H9 (cell line): Measurements from ENCODE around the gene RNF213. TPM values are rescaled to one million over a fixed set of nuclear protein-coding genes. Genes with fewer than 3 reads are reported as not detected.

ENCODE experiments used
- DNase-seq: peaks from one replicate; pipeline ENCODE4 v3.0.0-alpha.2; 2017
- H2AFZ ChIP-seq: one replicate; pipeline ENCODE4 v1.6.1; 2013; ENCODE audit warnings: mild to moderate bottlenecking, low read length, control low read depth, moderate library complexity
- H2AK5ac ChIP-seq: 2 replicates; pipeline ENCODE4 v1.6.1; 2013; ENCODE audit warnings: low read length, control low read depth, mixed read lengths; ENCODE audit not compliant: insufficient read length
- H2BK120ac ChIP-seq: one replicate; pipeline ENCODE4 v1.6.1; 2013; ENCODE audit warnings: low read depth, mild to moderate bottlenecking, low read length, control low read depth, inconsistent platforms; ENCODE audit not compliant: poor library complexity, severe bottlenecking
- H2BK12ac ChIP-seq: 2 replicates; pipeline ENCODE4 v1.6.1; 2013; ENCODE audit warnings: low read length, control low read depth, mixed read lengths, low read depth; ENCODE audit not compliant: insufficient read length
- H2BK15ac ChIP-seq: 2 replicates; pipeline ENCODE4 v1.6.1; 2013; ENCODE audit warnings: low read depth, low read length, control low read depth
- H2BK20ac ChIP-seq: one replicate; pipeline ENCODE4 v1.6.1; 2013; ENCODE audit warnings: low read depth, mild to moderate bottlenecking, low read length, control low read depth, inconsistent platforms; ENCODE audit not compliant: poor library complexity, severe bottlenecking
- H2BK5ac ChIP-seq: 2 replicates; pipeline ENCODE4 v1.6.1; 2013; ENCODE audit warnings: low read length, control low read depth, mixed read lengths; ENCODE audit not compliant: insufficient read length
- H3K14ac ChIP-seq: 2 replicates; pipeline ENCODE4 v1.6.1; 2013; ENCODE audit warnings: low read length, control low read depth; ENCODE audit not compliant: insufficient read depth
- H3K18ac ChIP-seq: 2 replicates; pipeline ENCODE4 v1.6.1; 2013; ENCODE audit warnings: low read depth, mild to moderate bottlenecking, mixed read lengths, low read length, control low read depth; ENCODE audit not compliant: insufficient read length
- H3K23ac ChIP-seq: 2 replicates; pipeline ENCODE4 v1.6.1; 2013; ENCODE audit warnings: low read length, control low read depth, mixed read lengths, low read depth; ENCODE audit not compliant: insufficient read length
- H3K23me2 ChIP-seq: 2 replicates; pipeline ENCODE4 v1.6.1; 2013; ENCODE audit warnings: low read depth, mild to moderate bottlenecking, mixed read lengths, low read length, control low read depth; ENCODE audit not compliant: insufficient read length, poor library complexity, severe bottlenecking
- H3K27ac ChIP-seq: 2 replicates; pipeline ENCODE4 v1.5.1; 2013; ENCODE audit warnings: low read length, control low read depth, mixed read lengths, low read depth; ENCODE audit not compliant: insufficient read length
- H3K27me3 ChIP-seq: 2 replicates; pipeline ENCODE4 v1.6.1; 2013; ENCODE audit warnings: low read length, control low read depth, inconsistent platforms; ENCODE audit not compliant: insufficient read depth
- H3K4ac ChIP-seq: 2 replicates; pipeline ENCODE4 v1.6.1; 2013; ENCODE audit warnings: low read depth, mild to moderate bottlenecking, control low read depth, inconsistent platforms, low read length, moderate library complexity
- H3K4me1 ChIP-seq: 2 replicates; pipeline ENCODE4 v1.6.1; 2013; ENCODE audit warnings: low read length, control low read depth, inconsistent platforms; ENCODE audit not compliant: insufficient read depth
- H3K4me2 ChIP-seq: 2 replicates; pipeline ENCODE4 v1.6.1; 2013; ENCODE audit warnings: low read length, control low read depth, mixed read lengths; ENCODE audit not compliant: insufficient read length, insufficient read depth
- H3K56ac ChIP-seq: 2 replicates; pipeline ENCODE4 v1.6.1; 2013; ENCODE audit warnings: low read depth, mild to moderate bottlenecking, mixed read lengths, low read length, control low read depth; ENCODE audit not compliant: insufficient read length
- H3K79me1 ChIP-seq: 2 replicates; pipeline ENCODE4 v1.6.1; 2013; ENCODE audit warnings: low read depth, mild to moderate bottlenecking, moderate library complexity, low read length, control low read depth, inconsistent platforms; ENCODE audit not compliant: insufficient read depth, poor library complexity, severe bottlenecking
- H3K79me2 ChIP-seq: 2 replicates; pipeline ENCODE4 v1.6.1; 2013; ENCODE audit warnings: low read length, control low read depth, inconsistent platforms; ENCODE audit not compliant: insufficient read depth
- H3K9ac ChIP-seq: 2 replicates; pipeline ENCODE4 v1.6.1; 2013; ENCODE audit warnings: low read length, control low read depth, mixed read lengths; ENCODE audit not compliant: insufficient read length; ENCODE audit errors: extremely low read depth
- H3K9me3 ChIP-seq: one replicate; pipeline ENCODE4 v1.6.1; 2013; ENCODE audit warnings: low read depth, low read length, inconsistent platforms; ENCODE audit not compliant: control insufficient read depth
- H3T11ph ChIP-seq: one replicate; pipeline ENCODE4 v1.6.1; 2013; ENCODE audit warnings: mild to moderate bottlenecking, low read length, control low read depth, inconsistent platforms
- H4K20me1 ChIP-seq: one replicate; pipeline ENCODE4 v1.6.1; 2013; ENCODE audit not compliant: control insufficient read depth, insufficient read length, insufficient read depth
- H4K5ac ChIP-seq: 2 replicates; pipeline ENCODE4 v1.6.1; 2013; ENCODE audit warnings: low read depth, mild to moderate bottlenecking, mixed read lengths, low read length, control low read depth; ENCODE audit not compliant: insufficient read length
- H4K8ac ChIP-seq: replicated peaks from 2 replicates; pipeline ENCODE4 v1.6.1; 2013; ENCODE audit warnings: low read length, control low read depth, mixed read lengths, low read depth; ENCODE audit not compliant: insufficient read length
- H4K91ac ChIP-seq: 2 replicates; pipeline ENCODE4 v1.6.1; 2013; ENCODE audit warnings: low read depth, mild to moderate bottlenecking, moderate library complexity, mixed read lengths, low read length, control low read depth; ENCODE audit not compliant: insufficient read length
- H3K27ac Mint-ChIP-seq, 3 experiments: 2 replicates in 2 of 3; 3 replicates in 1 of 3; pipeline ENCODE4 v1.8.0; 2020 to 2021; ENCODE audit warnings: mixed read lengths in 3 of 3, mild to moderate bottlenecking in 1 of 3, moderate library complexity in 1 of 3
- H3K27me3 Mint-ChIP-seq: 2 replicates; pipeline ENCODE4 v1.8.0; 2021; ENCODE audit warnings: low read depth, mild to moderate bottlenecking, moderate library complexity, mixed read lengths
- H3K36me3 Mint-ChIP-seq, 3 experiments: 2 replicates in 2 of 3; 3 replicates in 1 of 3; pipeline ENCODE4 v1.8.0; 2020 to 2021; ENCODE audit warnings: low read depth in 3 of 3, mixed read lengths in 3 of 3; ENCODE audit not compliant: insufficient read depth in 1 of 3
- H3K4me1 Mint-ChIP-seq, 2 experiments: 2 replicates each; pipeline ENCODE4 v1.8.0; 2020; ENCODE audit warnings: mixed read lengths in 2 of 2
- H3K4me3 Mint-ChIP-seq, 2 experiments: 2 replicates in 1 of 2; 3 replicates in 1 of 2; pipeline ENCODE4 v1.8.0; 2020 to 2021; ENCODE audit warnings: mild to moderate bottlenecking in 2 of 2, mixed read lengths in 2 of 2, moderate library complexity in 1 of 2
- H3K9me3 Mint-ChIP-seq, 2 experiments: 2 replicates in 1 of 2; 3 replicates in 1 of 2; pipeline ENCODE4 v1.8.0; 2020; ENCODE audit warnings: mild to moderate bottlenecking in 2 of 2, mixed read lengths in 2 of 2, moderate library complexity in 1 of 2
- CTCF ChIP-seq: fragments of 200-600 bp; sonication (generic); conservative IDR thresholded peaks from 3 replicates; pipeline ENCODE4 v1.8.0; 2021; ENCODE audit warnings: antibody characterized with exemption, mild to moderate bottlenecking
- WGBS: extraction: QIAGEN DNeasy Blood & Tissue Kit; methylation state at CpG from one replicate; pipeline ENCODE4 v1.1.7; 2013; ENCODE audit warnings: missing lambda C conversion rate, low lambda C conversion rate, mixed read lengths; ENCODE audit not compliant: insufficient read length; ENCODE audit errors: extremely low coverage; 5-methylcytosine and 5-hydroxymethylcytosine counted together
- total RNA-seq: library from RNA; stranded (reverse); gene quantifications from 2 replicates; pipeline ENCODE4 v1.2.1, GENCODE V29; 2021

The RNF213 gene
- total RNA-seq, 1 experiment from 2014 or later, result 34.3 TPM

- Mint-ChIP-seq H3K27me3 (no peaks in the 10 kb centered on the region; the same call in 1 of the 2 replicates), H3K4me1 (no peaks in the 10 kb centered on the region), H3K27ac (peak overlapping the region in 1 of 3 experiments; percentile 58; a peak in 3 of 7 replicates), H3K36me3 (peaks cover 44 to 95% (median 92%) of the 10 kb centered on the region in 3 experiments), H3K4me3 (no peak overlapping the region; a peak in 1 of 5 replicates), H3K9me3 (no peaks in the 10 kb centered on the region)
- Histone ChIP-seq H3K27ac (no peak overlapping the region), H3K79me2 (0 out of 2 replicates have a peak, but pooled peaks cover 2% of the 10 kb centered on the region), H2BK20ac (no peak overlapping the region), H3K23me2 (no peaks in the 10 kb centered on the region), H3K4me2 (no peak overlapping the region), H2BK12ac (no peak overlapping the region), H3K56ac (no peak overlapping the region), H4K20me1 (no peaks in the 10 kb centered on the region), H3K79me1 (no peaks in the 10 kb centered on the region), H2AK5ac (no peak overlapping the region), H3K27me3 (no peaks in the 10 kb centered on the region), H3T11ph (no peak overlapping the region), H3K4ac (no peak overlapping the region), H3K9me3 (no peaks in the 10 kb centered on the region), H2BK5ac (no peak overlapping the region), H3K23ac (no peak overlapping the region), H3K4me1 (no peaks in the 10 kb centered on the region), H4K91ac (no peak overlapping the region), H3K18ac (no peak overlapping the region), H3K9ac (no peak overlapping the region), H4K5ac (no peak overlapping the region), H2AFZ (no peak overlapping the region), H4K8ac (no peak overlapping the region), H2BK120ac (no peak overlapping the region), H2BK15ac (no peak overlapping the region), H3K14ac (no peak overlapping the region)
- WGBS, result no CpG with 5 or more reads among the region's 18 CpGs
- no peak for TF ChIP-seq CTCF
- DNase-seq, result no peak
Measured at GRCh38 chr17:80348551-80349150, 88.0 kb downstream of the RNF213 start.
